Right kidney (tissue), 1 donor: ENCODE measurements around the gene SSBP3.

ENCODE experiments used
- DNase-seq: peaks from one replicate; pipeline ENCODE4 v3.0.0-alpha.2; 2016

SSBP3 gene

GRCh38 chr1:54266908-54267307, 139.3 kb downstream of the SSBP3 start:
- no peak for DNase-seq

GRCh38 chr1:54266195-54266594, 140.0 kb downstream of the SSBP3 start:
- no peak for DNase-seq

GRCh38 chr1:54265659-54266058, 140.5 kb downstream of the SSBP3 start:
- DNase-seq, result no peak

DNA sequence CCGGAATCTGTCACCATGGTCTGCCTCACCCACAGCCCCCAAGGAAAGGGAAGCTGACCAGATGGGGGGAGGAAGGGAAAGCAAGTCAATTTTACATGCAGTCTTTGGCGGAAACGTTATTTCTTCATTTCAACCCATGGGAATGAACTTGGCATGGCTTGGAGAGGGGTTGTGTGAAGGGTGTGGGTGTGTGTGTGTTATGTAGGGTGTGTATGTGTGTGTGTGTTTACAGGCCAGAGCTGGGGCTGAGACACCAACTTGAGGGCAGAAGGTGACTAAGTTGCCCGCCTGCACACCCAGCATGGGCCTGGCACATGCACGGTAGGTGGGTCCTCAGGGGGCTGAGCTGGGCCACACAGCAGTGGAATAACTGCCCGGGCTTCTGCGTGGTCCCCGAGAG, 141.1 kb downstream of the SSBP3 start:
- no peak for DNase-seq

DNA sequence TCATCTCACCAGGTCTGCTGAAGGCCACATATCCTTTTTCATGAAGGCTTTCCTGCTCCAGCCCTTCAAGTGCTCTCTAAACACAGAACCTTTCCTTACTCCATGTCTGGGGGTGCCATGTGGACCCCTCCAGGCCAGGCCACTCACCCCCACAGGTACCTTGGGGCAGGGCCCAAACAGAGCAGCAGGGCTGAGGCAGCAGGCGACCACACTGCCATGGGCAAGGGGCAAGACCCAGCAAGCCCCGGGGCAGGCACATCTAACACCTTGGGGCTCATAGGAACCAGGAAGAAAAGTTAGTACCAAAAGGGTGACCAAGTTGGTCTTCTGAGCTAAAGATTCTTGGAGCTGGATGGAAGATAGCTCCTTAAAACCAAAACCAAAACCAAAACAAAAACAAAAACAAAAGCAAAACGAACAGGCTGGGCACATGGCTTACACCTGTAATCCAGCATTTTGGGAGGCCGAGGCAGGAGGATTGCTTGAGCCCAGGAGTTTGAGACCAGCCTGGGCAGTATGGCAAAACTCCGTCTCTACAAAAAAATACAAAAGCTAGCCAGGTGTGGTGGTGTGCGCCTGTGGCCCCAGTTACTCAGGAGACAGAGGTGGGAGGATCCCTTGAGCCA, 142.5 kb downstream of the SSBP3 start:
- DNase-seq, result no peak

DNA sequence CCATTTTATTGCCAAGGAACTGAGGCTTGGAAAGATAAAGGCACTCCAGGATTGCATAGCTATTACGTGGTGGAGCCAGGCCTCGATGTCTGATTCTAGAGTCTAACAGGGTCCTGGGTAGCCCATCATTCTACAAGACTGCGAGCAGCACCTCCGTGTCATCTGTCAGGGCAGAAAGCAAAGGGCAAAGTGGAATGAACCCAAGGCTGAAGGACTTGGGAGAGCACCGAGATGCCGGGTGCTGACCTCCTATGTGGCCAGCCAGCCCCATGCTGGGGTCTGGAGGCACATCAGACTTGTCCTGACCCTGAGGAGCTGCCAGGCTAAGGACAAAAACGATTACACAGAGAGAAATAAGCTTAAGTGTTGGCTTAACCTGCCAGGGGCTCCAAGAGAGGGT, 143.9 kb downstream of the SSBP3 start:
- no peak for DNase-seq

GRCh38 chr1:54260810-54261209, 145.4 kb downstream of the SSBP3 start:
- no peak for DNase-seq

GRCh38 chr1:54259546-54260140, 146.6 kb downstream of the SSBP3 start:
- no peak for DNase-seq

- no peak for DNase-seq
Measured at GRCh38 chr1:54257876-54258275, 148.3 kb downstream of the SSBP3 start.

DNA sequence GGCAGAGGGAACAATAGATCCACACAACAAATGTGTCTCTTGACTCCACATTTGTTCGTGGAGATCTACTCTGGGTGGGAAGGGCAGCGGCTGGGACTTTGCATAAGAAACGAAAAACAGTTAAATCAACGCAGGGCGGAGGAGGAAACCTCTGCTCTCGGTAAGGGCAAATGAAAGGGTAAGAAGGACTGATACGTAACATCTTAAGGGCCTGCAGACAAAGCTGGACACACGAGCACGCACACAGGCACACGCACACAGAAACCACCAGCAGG, 148.9 kb downstream of the SSBP3 start:
- no peak for DNase-seq

DNA sequence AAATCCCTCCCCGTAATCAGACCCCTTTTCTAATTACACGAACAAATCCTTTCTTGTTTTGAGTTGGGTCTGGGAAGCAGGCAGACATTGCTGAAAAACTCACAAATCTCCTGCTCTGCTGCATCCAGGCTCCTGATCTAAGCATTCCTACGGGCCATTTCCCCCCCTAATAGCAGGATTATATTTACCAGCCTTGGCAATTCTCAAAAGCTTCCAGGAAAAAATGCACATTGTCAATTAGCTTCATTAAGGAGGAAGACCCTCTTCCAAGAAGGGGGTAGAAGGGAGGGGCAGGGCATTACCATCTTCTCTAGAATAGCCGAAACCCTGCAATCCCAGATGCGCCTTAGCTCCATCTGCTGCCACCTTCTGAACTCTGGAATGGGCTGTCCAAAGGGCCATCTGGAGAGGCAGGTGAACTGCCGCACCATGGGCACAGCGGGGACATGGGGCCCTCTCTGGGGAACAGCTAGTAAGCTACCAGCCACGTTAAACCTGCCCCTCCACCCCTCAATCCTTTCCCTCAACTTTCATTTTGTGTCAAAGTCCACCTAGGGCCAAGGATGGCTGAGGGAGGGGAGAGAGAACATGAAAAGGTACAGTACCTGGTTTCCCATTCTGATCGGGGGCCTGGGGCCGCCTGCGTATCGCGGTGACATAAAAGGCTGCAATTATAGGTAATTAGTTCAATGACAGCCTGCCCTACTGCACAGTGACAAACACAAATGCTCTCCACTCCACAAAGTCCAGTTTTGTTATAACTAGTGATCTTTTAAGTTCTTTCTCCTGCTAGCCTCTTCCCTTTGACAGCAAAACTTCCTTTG, 149.5 kb downstream of the SSBP3 start:
- DNase-seq, result no peak

DNA sequence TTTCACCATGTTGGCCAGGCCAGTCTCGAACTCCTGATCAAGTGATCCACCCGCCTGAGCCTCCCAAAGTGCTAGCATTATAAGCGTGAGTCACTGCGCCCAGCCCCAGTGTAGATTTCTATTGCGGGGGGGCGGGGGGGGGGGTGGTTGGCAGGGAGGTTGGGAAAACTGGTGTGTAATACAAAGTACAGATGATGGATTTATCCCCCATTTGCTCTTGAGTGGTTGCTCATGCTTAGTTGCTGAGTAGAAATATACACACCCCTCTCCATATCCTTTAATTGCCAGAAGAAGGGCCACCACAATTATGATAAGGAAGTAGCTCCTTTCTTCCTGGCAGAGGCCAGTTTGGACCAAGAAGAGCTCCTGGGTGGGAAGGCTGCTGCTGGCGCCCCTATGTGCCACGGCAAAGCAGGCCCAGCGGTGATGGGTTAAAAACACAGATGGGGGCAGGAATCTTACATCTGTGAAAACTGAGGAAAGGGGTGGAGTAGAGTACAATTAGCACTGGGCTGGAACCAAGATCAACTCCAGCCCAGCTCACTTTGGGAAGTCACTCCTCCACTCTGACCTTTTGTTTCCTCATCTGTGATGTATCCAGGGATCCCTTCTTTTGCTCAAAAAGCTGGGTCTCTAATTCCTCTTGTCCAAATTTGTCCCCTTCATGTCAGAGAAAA, 151.0 kb downstream of the SSBP3 start:
- DNase-seq, result no peak

DNA sequence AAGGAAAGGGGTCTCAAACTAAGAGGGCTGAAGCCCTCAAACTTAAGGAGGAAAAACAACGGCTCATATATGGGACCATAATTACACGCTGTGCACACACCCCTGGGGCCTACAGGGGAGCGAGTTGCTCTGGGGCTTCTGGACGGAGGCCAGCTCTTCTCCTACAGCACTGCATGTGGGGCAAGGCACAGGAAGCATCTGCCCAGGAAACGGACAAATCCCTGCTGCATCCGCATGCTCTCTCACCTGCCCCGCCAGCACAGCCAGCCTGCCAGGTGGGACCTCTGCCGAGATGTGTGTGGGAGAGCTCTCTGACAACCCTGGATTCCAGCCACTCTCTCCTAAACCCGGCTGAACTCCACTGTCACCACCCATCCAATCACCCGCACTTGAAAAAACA, 152.1 kb downstream of the SSBP3 start:
- DNase-seq, result no peak

GRCh38 chr1:54253480-54253879, 152.7 kb downstream of the SSBP3 start:
- DNase-seq, result no peak

- DNase-seq, result no peak
Measured at GRCh38 chr1:54252371-54252936, 153.7 kb downstream of the SSBP3 start.

DNA sequence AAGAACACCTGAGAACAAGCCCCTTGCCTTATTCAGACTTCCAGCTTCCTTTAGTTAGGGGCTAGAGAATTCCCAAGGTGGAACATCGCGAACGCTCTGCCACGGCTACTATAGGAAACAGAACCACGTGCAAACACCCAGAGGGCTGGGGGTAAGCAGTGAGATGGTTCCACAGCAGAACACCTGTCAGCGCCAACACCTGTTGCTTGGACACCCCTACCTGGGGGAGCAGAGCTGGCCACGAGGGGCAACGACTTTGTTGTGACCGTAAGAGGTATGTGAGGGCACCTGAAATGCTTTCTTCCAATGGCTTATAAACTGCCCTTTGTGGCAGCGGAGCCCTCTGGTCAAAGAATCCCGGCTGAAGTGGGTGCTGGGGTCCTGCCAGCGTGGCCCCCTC, 155.5 kb downstream of the SSBP3 start:
- no peak for DNase-seq

DNA sequence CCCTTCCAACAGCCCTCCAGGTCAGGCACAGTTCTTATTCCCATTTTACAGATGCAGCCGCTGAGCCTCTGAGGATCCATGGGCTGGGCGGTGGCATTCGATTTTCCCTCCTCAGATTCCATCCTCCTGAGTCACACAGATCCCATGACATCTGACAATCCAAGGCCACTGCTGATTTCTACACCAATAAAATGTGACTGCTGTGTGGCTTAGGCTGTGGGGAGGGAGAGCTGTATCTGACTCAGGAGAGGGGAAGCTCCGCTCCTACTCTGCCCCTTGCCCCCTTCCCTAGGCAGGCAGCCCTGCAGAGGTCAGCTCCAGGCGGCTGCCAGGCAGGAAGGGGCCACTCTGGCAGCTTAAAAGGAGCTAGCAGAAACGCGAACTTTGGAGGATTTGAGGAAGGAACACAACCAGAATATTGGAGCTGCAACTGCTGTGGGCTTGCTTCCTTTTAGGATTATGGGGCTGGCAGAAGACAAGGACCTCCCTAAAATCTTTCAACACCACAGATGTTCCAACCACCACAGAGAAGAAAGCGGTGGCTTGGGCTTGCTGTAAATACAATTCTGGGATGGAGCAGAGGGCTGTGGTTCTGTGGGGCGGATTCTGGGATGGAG, 156.3 kb downstream of the SSBP3 start:
- DNase-seq, result no peak

DNA sequence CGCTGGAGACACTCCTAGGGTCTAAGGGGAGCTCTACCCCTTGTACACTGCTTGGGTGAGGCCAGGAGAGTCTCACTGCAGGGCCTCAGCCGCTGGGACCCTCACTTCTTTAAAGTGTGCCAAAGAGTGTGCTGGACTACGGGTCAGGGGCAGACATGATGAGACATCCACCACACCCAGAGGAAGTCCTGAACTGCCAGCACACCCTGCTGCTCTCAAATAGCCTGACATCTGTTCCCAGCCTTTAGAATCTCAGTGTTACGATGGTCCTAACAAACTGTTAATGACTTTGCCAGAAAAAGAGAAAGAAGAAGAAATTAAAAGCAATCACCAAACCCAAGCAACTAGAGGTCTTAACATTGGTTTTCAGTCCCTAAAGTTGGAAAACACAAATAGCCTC, 157.2 kb downstream of the SSBP3 start:
- no peak for DNase-seq

GRCh38 chr1:54247863-54248515, 158.2 kb downstream of the SSBP3 start:
- no peak for DNase-seq

GRCh38 chr1:54246116-54246721, 160.0 kb downstream of the SSBP3 start:
- no peak for DNase-seq

- DNase-seq, result no peak
Measured at GRCh38 chr1:54245501-54245900, 160.7 kb downstream of the SSBP3 start.

DNA sequence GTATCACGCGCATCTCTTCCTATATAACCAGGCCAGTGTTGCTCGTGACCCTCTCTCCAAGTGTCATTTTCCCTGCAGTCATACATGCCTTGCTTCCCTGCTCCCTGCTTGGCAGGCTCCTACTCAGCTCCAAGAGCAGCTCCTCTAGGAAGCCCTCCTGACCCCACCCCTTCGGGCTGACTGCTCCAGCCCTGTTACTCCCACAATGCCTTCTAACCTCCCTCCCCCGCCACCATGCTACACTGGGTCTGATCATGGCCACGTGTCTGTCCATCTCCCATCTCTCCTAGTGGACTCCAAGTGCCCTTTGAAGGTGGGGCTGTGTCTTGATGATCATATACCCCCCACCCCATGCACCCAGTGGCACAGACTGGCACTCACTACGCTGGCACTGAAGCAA, 161.5 kb downstream of the SSBP3 start:
- DNase-seq, result no peak
